ENCODE measurements around the gene STRBP. TPM values are rescaled to one million over a fixed set of nuclear protein-coding genes. Genes with fewer than 3 reads are reported as not detected.

STRBP gene
- total RNA-seq (2021; fragmentation: NEBNext Ultra II Directional; extraction: Animal tissue kit (Norgen Biotek cat#: 25700)) (105 and 106 TPM in 2 replicates), polyA plus RNA-seq (2011; rRNA removed) (16.8 and 29.7 TPM in 2 replicates), polyA minus RNA-seq (2011; rRNA and poly(A)+ RNA removed) (64.0 and 69.4 TPM in 2 replicates)
- polyA plus RNA-seq (2011; cell fraction: cytosol; rRNA removed): 53.3 TPM
- 63.8 TPM for polyA plus RNA-seq (2011; cell fraction: nucleus; rRNA removed)
- polyA plus RNA-seq (2012, experiment 1 of 2): 83.7 to 103 TPM (median 93.9 TPM) in 4 replicates
- polyA plus RNA-seq (2012, experiment 2 of 2): 5.3 TPM
- 68.8 TPM for polyA plus RNA-seq (2013, experiment 1 of 2)
- polyA plus RNA-seq (2013, experiment 2 of 2): 67.2 TPM
- polyA minus RNA-seq (2011; cell fraction: cytosol; rRNA and poly(A)+ RNA removed): 61.0 TPM
- polyA minus RNA-seq (2011; cell fraction: nucleus; rRNA and poly(A)+ RNA removed): 88.7 TPM
- long read RNA-seq, experiment 1, partial matches to known transcripts: 39 of 77 reads
- long read RNA-seq, experiment 1, other reads (novel, unspliced or antisense): 38 of 77 reads
- long read RNA-seq, experiment 2, partial matches to known transcripts: 6 of 12 reads
- long read RNA-seq, experiment 2, other reads (novel, unspliced or antisense): 6 of 12 reads

DNA sequence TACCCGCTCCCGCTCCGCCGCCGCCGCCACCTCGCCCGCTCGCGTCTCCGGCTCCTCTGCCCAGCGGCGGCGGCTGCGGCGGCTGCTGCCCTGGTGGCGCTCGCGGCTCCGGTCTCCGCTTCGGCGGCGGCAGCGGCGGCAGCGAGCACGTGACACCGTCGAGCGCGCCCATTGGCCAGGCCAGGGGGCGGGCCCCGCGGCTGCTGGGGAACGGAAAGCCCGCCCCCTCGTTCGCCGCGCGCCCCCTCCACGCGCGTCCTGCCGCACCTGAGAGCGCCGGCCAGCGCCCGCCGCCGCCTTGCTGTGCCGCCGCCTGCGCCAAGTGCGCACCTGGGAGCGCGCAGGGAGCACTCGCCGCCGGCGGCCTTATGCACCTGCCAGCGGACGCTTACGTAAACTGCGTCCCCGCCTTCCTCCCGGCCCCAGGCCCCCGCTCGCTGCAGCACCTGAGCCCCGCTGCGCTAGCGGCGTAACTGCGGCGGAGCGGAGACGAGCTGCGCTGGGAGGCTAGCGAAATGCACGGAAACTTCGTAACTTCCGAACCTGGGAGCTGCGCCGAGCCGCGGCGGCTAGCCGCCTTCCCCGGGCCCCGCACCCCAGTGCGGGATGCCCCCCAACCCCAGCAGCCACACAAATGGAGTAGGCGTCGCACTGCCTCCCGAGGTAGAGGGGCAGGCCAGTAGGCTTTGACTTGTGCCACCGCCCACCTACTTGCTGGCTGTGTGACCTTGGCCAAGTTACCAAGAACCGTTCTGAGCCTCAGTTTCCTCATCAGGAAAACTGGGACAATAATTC is at the start of gene STRBP:
Gene STRBP, minus strand, starts transcription at position 122 of the 795 bp plus-strand sequence. CDS start 84,452 bp downstream, outside the sequence.
- peaks cover 19 to 41% of the 10 kb centered on the region in 2 experiments for H3K79me2 ChIP-seq (ENCODE audit: control insufficient read depth in 1 of 2, insufficient read depth in 2 of 2, low read length in 2 of 2)
- peak within 1 kb of the TSS; percentile 92 to 96 for H3K4me2 ChIP-seq (ENCODE audit: insufficient read depth in 1 of 2, low read depth in 2 of 2, low read length in 2 of 2)
- peak within 1 kb of the TSS; percentile 53 to 99 (median 67) for H3K4me3 ChIP-seq (ENCODE audit: extremely low read depth in 1 of 4, insufficient read depth in 2 of 4, low read depth in 3 of 4, low read length in 4 of 4)
- H3K9me3 ChIP-seq (ENCODE audit: insufficient read depth in 2 of 2, low read depth in 1 of 2, low read length in 1 of 2): no peaks in the 10 kb centered on the region
- peaks cover 16% of the 10 kb centered on the region for H3K23me2 ChIP-seq (ENCODE audit: low read depth, low read length)
- no peak within 1 kb of the TSS for H3K27ac ChIP-seq (ENCODE audit: low read depth, low read length)
- H3K36me3 ChIP-seq (ENCODE audit: control insufficient read depth in 2 of 4, insufficient read depth in 4 of 4, low read length in 3 of 4): no peaks in the 10 kb centered on the region
- peaks cover 11% of the 10 kb centered on the region for H3K79me1 ChIP-seq (ENCODE audit: low read depth, low read length)
- H2BK15ac ChIP-seq (ENCODE audit: low read length): no peak within 1 kb of the TSS
- no peak within 1 kb of the TSS for H4K5ac ChIP-seq (ENCODE audit: insufficient read length, low read depth, low read length)
- H3K14ac ChIP-seq (ENCODE audit: insufficient read length): no peak within 1 kb of the TSS
- H3K23ac ChIP-seq (ENCODE audit: insufficient read length): no peak within 1 kb of the TSS
- no peak within 1 kb of the TSS; the same call in 1 of the 2 replicates for H2BK20ac ChIP-seq (ENCODE audit: low read length)
- H4K20me1 ChIP-seq (replicated peaks in 1 of 2; ENCODE audit: control insufficient read depth in 1 of 2, insufficient read depth in 2 of 2, low read length in 2 of 2): peaks cover 12 to 14% of the 10 kb centered on the region in 2 experiments
- WGBS, 2 experiments (ENCODE audit: extremely low coverage in 1 of 2, insufficient coverage in 1 of 2, insufficient read length in 1 of 2, insufficient replicate concordance in 2 of 2, low coverage in 1 of 2, low lambda C conversion rate in 2 of 2, missing lambda C conversion rate in 1 of 2): 2% methylated on average over 31 of the region's 97 CpGs; no CpG with 5 or more reads in 1 of the 2 experiments
- H3K4ac ChIP-seq (replicated peaks; ENCODE audit: insufficient read length, low read depth, low read length): no peak within 1 kb of the TSS
- peak within 1 kb of the TSS; percentile 8 to 93 (median 50); a peak in 5 of 7 replicates for H3K9ac ChIP-seq (replicated peaks in 1 of 4; ENCODE audit: extremely low read depth in 1 of 4, low read depth in 3 of 4, low read length in 3 of 4)
- peak; percentile 61 to 94 for DNase-seq (ENCODE audit: low read depth in 1 of 2, low spot score in 2 of 2)
- POLR2A ChIA-PET (ENCODE audit: partially characterized antibody): interaction anchor here (0.7 to 1.8 kb wide), 5 partner anchors 11 to 50 kb away, joined by 3 to 4 read pairs (median 3); no protein-coding TSS in a partner anchor
- H2AFZ ChIP-seq (ENCODE audit: low read length): peak within 1 kb of the TSS; percentile 65
- 0 out of 2 replicates have a peak within 1 kb of the TSS, but pooled peaks have one; percentile 56 for H2BK5ac ChIP-seq (ENCODE audit: low read depth, low read length)
- H3K56ac ChIP-seq (replicated peaks; ENCODE audit: insufficient read length, low read depth, low read length): peak within 1 kb of the TSS; percentile 2
- H3K4me1 ChIP-seq (replicated peaks in 1 of 4; ENCODE audit: control insufficient read depth in 3 of 4, insufficient read depth in 4 of 4, low read length in 3 of 4): peaks cover 0 to 27% (median 8%) of the 10 kb centered on the region in 4 experiments; a peak in 6 of 7 replicates
- peak within 1 kb of the TSS; percentile 91 for H4K91ac ChIP-seq (replicated peaks; ENCODE audit: insufficient read length, low read length)
- no peaks in the 10 kb centered on the region for H3K27me3 ChIP-seq (replicated peaks in 1 of 4; ENCODE audit: control insufficient read depth in 3 of 4, extremely low read depth in 1 of 4, insufficient read depth in 3 of 4, low read length in 3 of 4)
- CTCF ChIA-PET (ENCODE audit: partially characterized antibody): interaction anchor here (1.1 to 1.9 kb wide), 7 partner anchors 13 to 93 kb away, joined by 3 to 12 read pairs (median 4); no protein-coding TSS in a partner anchor
- peak within 1 kb of the TSS; percentile 12; the same call in 1 of the 2 replicates for H4K8ac ChIP-seq (ENCODE audit: extremely low read depth, insufficient read depth, low read length)
- H2BK12ac ChIP-seq (ENCODE audit: low read depth, low read length): no peak within 1 kb of the TSS
- no peak within 1 kb of the TSS for H2BK120ac ChIP-seq (replicated peaks; ENCODE audit: low read depth, low read length)
- peak within 1 kb of the TSS; percentile 87 for H3K18ac ChIP-seq (ENCODE audit: extremely low read depth, low read length)
- H2AK5ac ChIP-seq (ENCODE audit: low read depth, low read length): no peak within 1 kb of the TSS
- FAIRE-seq: no peak
- TF ChIP-seq ASH2L (IDR thresholded peaks at IDR 0.05; ENCODE audit: low read length): peak; percentile 61
- 0 out of 2 replicates have a peak, but pooled peaks have one; percentile 8 for TF ChIP-seq CREB1 (IDR thresholded peaks at IDR 0.05)
- no peak for TF ChIP-seq POU5F1 (IDR thresholded peaks at IDR 0.05; ENCODE audit: low read depth, low read length)
- TF ChIP-seq JUN (IDR thresholded peaks at IDR 0.05; ENCODE audit: low read depth, low read length): no peak
- no peak for TF ChIP-seq BRCA1 (IDR thresholded peaks at IDR 0.05; ENCODE audit: low read depth, low read length)
- TF ChIP-seq, protein P1, sequence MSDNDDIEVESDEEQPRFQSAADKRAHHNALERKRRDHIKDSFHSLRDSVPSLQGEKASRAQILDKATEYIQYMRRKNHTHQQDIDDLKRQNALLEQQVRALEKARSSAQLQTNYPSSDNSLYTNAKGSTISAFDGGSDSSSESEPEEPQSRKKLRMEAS (IDR thresholded peaks at IDR 0.05): peak; percentile 13; the same call in 1 of the 2 replicates
- TF ChIP-seq, protein P2, sequence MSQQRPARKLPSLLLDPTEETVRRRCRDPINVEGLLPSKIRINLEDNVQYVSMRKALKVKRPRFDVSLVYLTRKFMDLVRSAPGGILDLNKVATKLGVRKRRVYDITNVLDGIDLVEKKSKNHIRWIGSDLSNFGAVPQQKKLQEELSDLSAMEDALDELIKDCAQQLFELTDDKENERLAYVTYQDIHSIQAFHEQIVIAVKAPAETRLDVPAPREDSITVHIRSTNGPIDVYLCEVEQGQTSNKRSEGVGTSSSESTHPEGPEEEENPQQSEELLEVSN (IDR thresholded peaks at IDR 0.05): 0 out of 2 replicates have a peak, but pooled peaks have one; percentile 12
- TF ChIP-seq HDAC6 (IDR thresholded peaks at IDR 0.05; ENCODE audit: low read depth, low read length): no peak

Data from H1 (cell line).